H1 (cell line): Measurements from ENCODE around the gene PRRG4.

Experiments
- HDAC6 ChIP-seq: IDR thresholded peaks from one replicate; pipeline ENCODE4 v1.7.1; 2012; ENCODE audit warnings: low read depth, mild to moderate bottlenecking, inconsistent platforms, low read length, moderate library complexity
- NRF1 ChIP-seq: IDR thresholded peaks from 2 replicates; pipeline ENCODE4 v1.6.1; 2011; ENCODE audit warnings: mild to moderate bottlenecking, low read depth, low read length, improper control_type of control experiment
- POLR2A ChIP-seq, 2 experiments: IDR thresholded peaks; 1 replicate in 1 of 2; 2 replicates in 1 of 2; pipeline ENCODE4 v1.6.1; 2011; ENCODE audit warnings: low read depth in 2 of 2, low read length in 2 of 2, mild to moderate bottlenecking in 2 of 2; ENCODE audit errors: control extremely low read depth in 1 of 2
- POLR2AphosphoS5 ChIP-seq: IDR thresholded peaks from 2 replicates; pipeline ENCODE4 v1.6.1; 2011; ENCODE audit warnings: low read depth, low read length
- RXRA ChIP-seq: IDR thresholded peaks from 2 replicates; pipeline ENCODE4 v1.6.1; 2011; ENCODE audit warnings: low read depth, mild to moderate bottlenecking, low read length, moderate library complexity; ENCODE audit not compliant: insufficient read depth
- SP1 ChIP-seq: IDR thresholded peaks from 2 replicates; pipeline ENCODE4 v1.6.1; 2011; ENCODE audit warnings: low read depth, low read length
- SRF ChIP-seq: IDR thresholded peaks from 2 replicates; pipeline ENCODE4 v1.6.1; 2011; ENCODE audit warnings: mild to moderate bottlenecking, low read depth, low read length, moderate library complexity
- YY1 ChIP-seq: IDR thresholded peaks from 2 replicates; pipeline ENCODE4 v1.6.1; 2011; ENCODE audit warnings: low read depth, mild to moderate bottlenecking, low read length
- TF ChIP-seq, protein P1 (sequence below): IDR thresholded peaks from 2 replicates; pipeline ENCODE4 v1.6.1; 2011; ENCODE audit warnings: low read length, improper control_type of control experiment
- TF ChIP-seq, protein P2 (sequence below), 3 experiments: IDR thresholded peaks; 1 replicate in 2 of 3; 2 replicates in 1 of 3; pipeline versions ENCODE4 v1.5.1 to v1.6.1; 2011; ENCODE audit warnings: low read length in 3 of 3, mild to moderate bottlenecking in 3 of 3, inconsistent platforms in 2 of 3, low read depth in 1 of 3, moderate library complexity in 1 of 3; ENCODE audit not compliant: insufficient read depth in 1 of 3; ENCODE audit errors: control extremely low read depth in 1 of 3

DNA sequence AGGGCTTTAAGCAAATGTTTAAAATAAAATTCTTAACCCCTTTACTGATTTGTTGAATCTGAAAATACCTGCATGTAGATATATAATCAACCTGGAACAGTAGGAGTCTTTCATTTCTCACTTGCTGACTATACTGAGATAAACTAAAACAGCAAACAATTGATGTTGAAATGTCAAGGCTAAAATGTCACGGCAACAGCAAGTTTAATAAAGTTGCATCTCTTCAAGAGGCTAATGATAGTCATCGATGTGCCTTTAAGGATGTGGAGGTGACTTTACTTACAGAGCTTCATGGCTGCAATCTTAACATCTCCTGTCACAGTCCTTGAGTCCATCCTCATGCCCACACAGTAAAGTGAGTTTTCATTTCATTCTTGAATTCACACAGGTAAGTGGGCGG is 3.6 kb upstream of the PRRG4 start:
- no peak for TF ChIP-seq POLR2A (IDR thresholded peaks at IDR 0.05; ENCODE audit: control extremely low read depth in 1 of 2, low read depth in 2 of 2, low read length in 2 of 2)
- no peak for TF ChIP-seq YY1
- TF ChIP-seq, protein P1, sequence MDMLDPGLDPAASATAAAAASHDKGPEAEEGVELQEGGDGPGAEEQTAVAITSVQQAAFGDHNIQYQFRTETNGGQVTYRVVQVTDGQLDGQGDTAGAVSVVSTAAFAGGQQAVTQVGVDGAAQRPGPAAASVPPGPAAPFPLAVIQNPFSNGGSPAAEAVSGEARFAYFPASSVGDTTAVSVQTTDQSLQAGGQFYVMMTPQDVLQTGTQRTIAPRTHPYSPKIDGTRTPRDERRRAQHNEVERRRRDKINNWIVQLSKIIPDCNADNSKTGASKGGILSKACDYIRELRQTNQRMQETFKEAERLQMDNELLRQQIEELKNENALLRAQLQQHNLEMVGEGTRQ, result no peak
- TF ChIP-seq SP1, result no peak
- TF ChIP-seq SRF, result no peak
- TF ChIP-seq, protein P2, sequence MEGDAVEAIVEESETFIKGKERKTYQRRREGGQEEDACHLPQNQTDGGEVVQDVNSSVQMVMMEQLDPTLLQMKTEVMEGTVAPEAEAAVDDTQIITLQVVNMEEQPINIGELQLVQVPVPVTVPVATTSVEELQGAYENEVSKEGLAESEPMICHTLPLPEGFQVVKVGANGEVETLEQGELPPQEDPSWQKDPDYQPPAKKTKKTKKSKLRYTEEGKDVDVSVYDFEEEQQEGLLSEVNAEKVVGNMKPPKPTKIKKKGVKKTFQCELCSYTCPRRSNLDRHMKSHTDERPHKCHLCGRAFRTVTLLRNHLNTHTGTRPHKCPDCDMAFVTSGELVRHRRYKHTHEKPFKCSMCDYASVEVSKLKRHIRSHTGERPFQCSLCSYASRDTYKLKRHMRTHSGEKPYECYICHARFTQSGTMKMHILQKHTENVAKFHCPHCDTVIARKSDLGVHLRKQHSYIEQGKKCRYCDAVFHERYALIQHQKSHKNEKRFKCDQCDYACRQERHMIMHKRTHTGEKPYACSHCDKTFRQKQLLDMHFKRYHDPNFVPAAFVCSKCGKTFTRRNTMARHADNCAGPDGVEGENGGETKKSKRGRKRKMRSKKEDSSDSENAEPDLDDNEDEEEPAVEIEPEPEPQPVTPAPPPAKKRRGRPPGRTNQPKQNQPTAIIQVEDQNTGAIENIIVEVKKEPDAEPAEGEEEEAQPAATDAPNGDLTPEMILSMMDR (IDR thresholded peaks at IDR 0.05; ENCODE audit: control extremely low read depth in 1 of 3, insufficient read depth in 1 of 3, low read depth in 1 of 3, low read length in 3 of 3), result no peak
- no peak for TF ChIP-seq POLR2AphosphoS5
- TF ChIP-seq RXRA, result no peak
- TF ChIP-seq HDAC6, result no peak
- TF ChIP-seq NRF1, result no peak
